MCF 10A (cell line): ENCODE measurements around the gene PIK3AP1. TPM values are rescaled to one million over a fixed set of nuclear protein-coding genes. Genes with fewer than 3 reads are reported as not detected.
A peak's percentile ranks its signal among the peaks of the same experiment; 100 is the strongest.

ENCODE experiments used
- BruUV-seq: library from RNA; stranded (reverse); fragments of 400-500 nt; replicated peaks from 2 replicates; lab custom pipeline; 2021; lab: Mats Ljungman, UMichigan
- CTCF ChIA-PET: fragments of 300-600 bp; sonication (Branson Sonifier 250); formaldehyde crosslinking; extraction: SDS; loops from one replicate; lab custom pipeline; 2021; ENCODE audit warnings: antibody characterized with exemption, inconsistent platforms; lab: Yijun Ruan, JAX
- POLR2A ChIA-PET: fragments of 300-600, 350-650 bp; sonication (Branson Sonifier 250); formaldehyde crosslinking; extraction: SDS; loops from one replicate; lab custom pipeline; 2020; ENCODE audit warnings: antibody characterized with exemption, inconsistent platforms; lab: Yijun Ruan, JAX
- DNase-seq: peaks from one replicate; pipeline ENCODE4 v3.0.0-alpha.2; 2018; ENCODE audit not compliant: unreplicated experiment
- H3K27ac Mint-ChIP-seq: one replicate; pipeline ENCODE4 v1.8.0; 2022; ENCODE audit warnings: mild to moderate bottlenecking, low read depth, mixed read lengths; ENCODE audit not compliant: unreplicated experiment
- H3K27me3 Mint-ChIP-seq: one replicate; pipeline ENCODE4 v1.8.0; 2022; ENCODE audit warnings: mixed read lengths; ENCODE audit not compliant: insufficient read depth, unreplicated experiment
- H3K36me3 Mint-ChIP-seq: one replicate; pipeline ENCODE4 v1.8.0; 2022; ENCODE audit warnings: mild to moderate bottlenecking, moderate library complexity, mixed read lengths; ENCODE audit not compliant: insufficient read depth, unreplicated experiment
- H3K4me1 Mint-ChIP-seq: one replicate; pipeline ENCODE4 v1.8.0; 2022; ENCODE audit warnings: mixed read lengths; ENCODE audit not compliant: insufficient read depth, unreplicated experiment
- H3K4me3 Mint-ChIP-seq: one replicate; pipeline ENCODE4 v1.8.0; 2022; ENCODE audit warnings: mild to moderate bottlenecking, moderate library complexity, mixed read lengths; ENCODE audit not compliant: unreplicated experiment
- H3K9me3 Mint-ChIP-seq: one replicate; pipeline ENCODE4 v1.8.0; 2022; ENCODE audit warnings: mixed read lengths; ENCODE audit not compliant: unreplicated experiment
- intact Hi-C: fragments of 100-400 bp; cut with micrococcal nuclease; formaldehyde crosslinking; loops from 2 replicates; pipeline ENCODE4 v1.14.1; 2022
- total RNA-seq: library from RNA; stranded (reverse); gene quantifications from 2 replicates; pipeline ENCODE4 v1.2.3, GENCODE V29; 2022
- TF ChIP-seq, protein P1 (sequence below): fragments of 200-600 bp; IDR thresholded peaks from one replicate; pipeline ENCODE4 v1.8.0; 2022; ENCODE audit warnings: antibody characterized with exemption, mild to moderate bottlenecking; ENCODE audit not compliant: unreplicated experiment

PIK3AP1 gene
- total RNA-seq, 1 experiment from 2014 or later = not detected

GRCh38 chr10:96716390-96716789, 3.9 kb downstream of the PIK3AP1 start:
- Mint-ChIP-seq H3K9me3 (no peaks in the 10 kb centered on the region), H3K4me3 (no peak overlapping the region), H3K36me3 (no peaks in the 10 kb centered on the region), H3K27ac (no peak overlapping the region), H3K4me1 (no peaks in the 10 kb centered on the region), H3K27me3 (no peaks in the 10 kb centered on the region)
- DNase-seq = no peak
- TF ChIP-seq, protein P1, sequence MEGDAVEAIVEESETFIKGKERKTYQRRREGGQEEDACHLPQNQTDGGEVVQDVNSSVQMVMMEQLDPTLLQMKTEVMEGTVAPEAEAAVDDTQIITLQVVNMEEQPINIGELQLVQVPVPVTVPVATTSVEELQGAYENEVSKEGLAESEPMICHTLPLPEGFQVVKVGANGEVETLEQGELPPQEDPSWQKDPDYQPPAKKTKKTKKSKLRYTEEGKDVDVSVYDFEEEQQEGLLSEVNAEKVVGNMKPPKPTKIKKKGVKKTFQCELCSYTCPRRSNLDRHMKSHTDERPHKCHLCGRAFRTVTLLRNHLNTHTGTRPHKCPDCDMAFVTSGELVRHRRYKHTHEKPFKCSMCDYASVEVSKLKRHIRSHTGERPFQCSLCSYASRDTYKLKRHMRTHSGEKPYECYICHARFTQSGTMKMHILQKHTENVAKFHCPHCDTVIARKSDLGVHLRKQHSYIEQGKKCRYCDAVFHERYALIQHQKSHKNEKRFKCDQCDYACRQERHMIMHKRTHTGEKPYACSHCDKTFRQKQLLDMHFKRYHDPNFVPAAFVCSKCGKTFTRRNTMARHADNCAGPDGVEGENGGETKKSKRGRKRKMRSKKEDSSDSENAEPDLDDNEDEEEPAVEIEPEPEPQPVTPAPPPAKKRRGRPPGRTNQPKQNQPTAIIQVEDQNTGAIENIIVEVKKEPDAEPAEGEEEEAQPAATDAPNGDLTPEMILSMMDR = no peak
- POLR2A ChIA-PET = no interaction called here
- CTCF ChIA-PET = interaction anchor here (0.8 kb wide), 1 partner anchor 88 kb away, joined by 3 read pairs; no protein-coding TSS in a partner anchor
- intact Hi-C loops = no loop called here
- no TSS peak for BruUV-seq

DNA sequence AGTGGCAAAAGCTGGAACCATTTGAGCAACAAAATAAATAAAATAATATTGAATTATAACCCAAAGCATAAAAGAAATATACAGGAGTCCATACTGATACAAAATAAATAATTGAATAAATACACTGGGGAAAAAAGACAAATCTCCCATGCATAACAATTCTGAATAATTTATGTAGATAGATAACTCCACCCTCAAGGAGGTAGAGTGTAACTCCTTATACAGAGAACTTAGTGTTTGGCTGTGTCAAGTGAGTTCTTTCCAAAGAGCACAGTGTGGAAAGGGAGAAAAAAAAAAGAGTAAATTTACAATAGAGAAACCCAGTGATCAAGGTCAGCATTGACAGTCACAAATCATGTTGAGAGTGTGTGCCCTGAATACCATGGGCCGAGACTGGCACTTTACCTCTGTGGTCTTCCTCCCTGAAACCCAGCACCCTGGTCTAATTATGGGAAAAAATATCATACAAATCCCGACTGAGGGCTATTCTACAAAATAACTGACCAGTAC, 5.5 kb downstream of the PIK3AP1 start:
- CTCF ChIA-PET = interaction anchor here (0.6 kb wide), 1 partner anchor 27 kb away, joined by 4 read pairs; no protein-coding TSS in a partner anchor
- POLR2A ChIA-PET = no interaction called here
- no peaks in the 10 kb centered on the region for H3K36me3 Mint-ChIP-seq
- H3K9me3 Mint-ChIP-seq = no peaks in the 10 kb centered on the region
- H3K4me3 Mint-ChIP-seq = no peak overlapping the region
- no peak overlapping the region for H3K27ac Mint-ChIP-seq
- H3K27me3 Mint-ChIP-seq = no peaks in the 10 kb centered on the region
- DNase-seq = no peak
- TF ChIP-seq, protein P1 = no peak
- intact Hi-C loops = no loop called here
- H3K4me1 Mint-ChIP-seq = no peaks in the 10 kb centered on the region
- no TSS peak for BruUV-seq

DNA sequence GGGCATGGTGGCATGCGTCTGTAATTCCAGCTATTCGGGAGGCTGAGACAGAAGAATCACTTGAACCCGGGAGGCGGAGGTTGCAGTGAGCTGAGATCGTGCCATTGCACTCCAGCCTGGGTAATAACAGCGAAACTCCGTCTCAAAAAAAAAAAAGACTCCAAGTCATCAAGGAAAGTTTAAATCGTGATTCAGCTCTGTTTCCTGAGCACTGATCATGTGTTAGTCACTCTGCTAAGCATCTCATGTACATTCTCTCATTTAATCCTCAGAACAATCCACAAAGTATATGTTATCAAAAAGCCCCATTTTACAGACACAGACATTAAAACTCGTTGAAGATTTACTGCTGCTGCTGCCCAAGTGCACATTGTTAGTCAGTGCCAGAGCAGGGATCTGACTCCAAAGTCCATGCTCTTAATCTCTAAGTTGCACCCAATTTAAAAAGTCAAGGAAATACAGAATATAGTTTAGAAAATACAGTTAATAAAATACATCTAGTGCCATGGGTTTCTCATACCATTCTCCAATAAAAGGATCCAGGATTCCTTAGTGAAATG, 6.2 kb downstream of the PIK3AP1 start:
- H3K27ac Mint-ChIP-seq = no peak overlapping the region
- H3K36me3 Mint-ChIP-seq = no peaks in the 10 kb centered on the region
- no TSS peak for BruUV-seq
- intact Hi-C loops = no loop called here
- DNase-seq = peak; percentile 13
- no peak overlapping the region for H3K4me3 Mint-ChIP-seq
- ChIA-PET POLR2A (no interaction called here), CTCF (interaction anchor here (0.6 kb wide), 2 partner anchors 26 to 259 kb away, joined by 3 to 4 read pairs; no protein-coding TSS in a partner anchor)
- H3K4me1 Mint-ChIP-seq = no peaks in the 10 kb centered on the region
- no peaks in the 10 kb centered on the region for H3K27me3 Mint-ChIP-seq
- TF ChIP-seq, protein P1 = no peak
- no peaks in the 10 kb centered on the region for H3K9me3 Mint-ChIP-seq

GRCh38 chr10:96712662-96713271, 7.5 kb downstream of the PIK3AP1 start:
- Mint-ChIP-seq H3K27ac (no peak overlapping the region), H3K36me3 (no peaks in the 10 kb centered on the region), H3K4me1 (no peaks in the 10 kb centered on the region), H3K4me3 (no peak overlapping the region), H3K9me3 (no peaks in the 10 kb centered on the region), H3K27me3 (no peaks in the 10 kb centered on the region)
- intact Hi-C loops = no loop called here
- TF ChIP-seq, protein P1 = no peak
- DNase-seq = no peak
- ChIA-PET CTCF (no interaction called here), POLR2A (interaction anchor here (0.6 to 0.7 kb wide), 2 partner anchors 19 to 50 kb away, joined by 3 read pairs; no protein-coding TSS in a partner anchor)
- no TSS peak for BruUV-seq
